Ovary (tissue), 9 donors: ENCODE results near the gene ITGB2. TPM values are rescaled to one million over a fixed set of nuclear protein-coding genes. Genes with fewer than 3 reads are reported as not detected.
A peak's percentile ranks its signal among the peaks of the same experiment; 100 is the strongest.

Experiments
- DNase-seq, 5 donors: peaks; one replicate each; pipeline ENCODE4 v3.0.0-alpha.2; 2019 to 2020
- H3K27ac ChIP-seq, 2 donors: fragments of 200-600 bp; one replicate each; pipeline versions ENCODE4 v1.5.1 to v1.8.0; 2019 to 2022
- H3K27me3 ChIP-seq: fragments of 200-600 bp; one replicate; pipeline ENCODE4 v1.8.0; 2022
- H3K36me3 ChIP-seq: fragments of 200-600 bp; sonication (generic); one replicate; pipeline ENCODE4 v1.5.1; 2019
- H3K4me1 ChIP-seq: one replicate; pipeline ENCODE4 v1.8.1; 2013; ENCODE audit warnings: mild to moderate bottlenecking, moderate library complexity; ENCODE audit not compliant: insufficient read depth
- H3K4me3 ChIP-seq: fragments of 200-600 bp; sonication (generic); one replicate; pipeline ENCODE4 v1.5.1; 2017
- H3K9me3 ChIP-seq, 2 donors: fragments of 200-600 bp in 1 of 2; sonication (generic) in 1 of 2; one replicate each; pipeline versions ENCODE4 v1.5.1 to v1.8.1; 2013 to 2019; ENCODE audit warnings: mild to moderate bottlenecking in 1 of 2, moderate library complexity in 1 of 2
- CTCF ChIP-seq, 3 donors: fragments of 450-650 bp in 2 of 3; fragments of 200-600 bp in 1 of 3; IDR thresholded peaks; one replicate each; pipeline versions ENCODE4 v1.5.1 to v1.8.0; 2016 to 2022; ENCODE audit warnings: antibody characterized with exemption in 3 of 3, mild to moderate bottlenecking in 1 of 3
- EP300 ChIP-seq: sonication (generic); formaldehyde crosslinking; IDR thresholded peaks from one replicate; pipeline ENCODE4 v1.6.1; 2017; ENCODE audit warnings: antibody characterized with exemption
- POLR2A ChIP-seq: fragments of 450-650 bp; IDR thresholded peaks from one replicate; pipeline ENCODE4 v1.6.1; 2017; ENCODE audit warnings: antibody characterized with exemption, mild to moderate bottlenecking, moderate library complexity
- WGBS, 3 donors: extraction: QIAGEN DNeasy Blood & Tissue Kit in 1 of 3; methylation state at CpG; one replicate each; pipeline versions ENCODE4 v1.1.5 to v1.1.7; 2013 to 2017; 5-methylcytosine and 5-hydroxymethylcytosine counted together
- intact Hi-C, 4 donors: fragments of 100-400 bp; cut with DNase I; formaldehyde crosslinking; loops; one replicate each; pipeline versions ENCODE4 v1.11.0 to v1.15.1; 2022 to 2023
- polyA plus RNA-seq, 2 donors: library from polyadenylated mRNA; stranded (reverse); fragments of 200-250 nt in 1 of 2; fragments of 350-450 nt in 1 of 2; fragmentation: Illumina TruSeq in 1 of 2; extraction: RNeasy Lipid Tissue Mini Kit (QIAGEN cat#74804) in 1 of 2; gene quantifications; one replicate each; pipeline ENCODE4 v1.2.3, GENCODE V29; 2013 to 2014
- total RNA-seq, 7 donors: library from RNA; depleted of rRNA in 2 of 7; stranded (reverse); fragments of >200 nt in 2 of 7; fragmentation: NEBNext Ultra II Directional in 3 of 7; extraction: Animal tissue kit (Norgen Biotek cat#: 25700) in 3 of 7; gene quantifications; one replicate each; pipeline versions ENCODE4 v1.1.0 to v1.2.4, GENCODE V29; 2016 to 2023
- donor health status: DM: no; HTN: no; CAD: no; lungs with moderate emphysema.
- donor health status: DM: no; HTN: no; CAD: no.
- donor health status: Bipolar disorder and iron deficiency.
- donor health status: DM: yes; HTN: yes; CAD: no.
- donor health status: DM: no; HTN: no; CAD: no.
- donor health status: DM: yes; HTN: yes; CAD: no.

ITGB2 gene
- total and polyA plus RNA-seq, 9 donors: 9.6 to 58.3 (median 17.6) TPM

- no peaks in the 10 kb centered on the region for H3K27me3 ChIP-seq
- peak within 1 kb of the TSS; percentile 71 to 85 for H3K27ac ChIP-seq
- peak within 1 kb of the TSS; percentile 60 for H3K4me3 ChIP-seq
- intact Hi-C loops: loop anchor here in 2 of 4 donors (2.0 to 10.0 kb wide), 4 partner anchors 55 to 411 kb away; partner anchors contain the start of genes POFUT2 (in 1 of the 2), SLX9 (in 1 of the 2) and SUMO3 (in 1 of the 2)
- DNase-seq: peak; percentile 98 to 99 (median 99)
- H3K4me1 ChIP-seq: peaks cover 16% of the 10 kb centered on the region
- 0 to 1% (median 1%) methylated on average over 60 to 123 of the region's 123 CpGs for WGBS, 3 donors
- TF ChIP-seq POLR2A: peak; percentile 63
- TF ChIP-seq CTCF (IDR thresholded peaks at IDR 0.05): no peak
- H3K36me3 ChIP-seq: no peaks in the 10 kb centered on the region
- no peaks in the 10 kb centered on the region for H3K9me3 ChIP-seq
Measured at GRCh38 chr21:44873356-44874239, 47.1 kb downstream of the ITGB2 start, which contains the start of gene PTTG1IP. Gene PTTG1IP (minus strand): TSS chr21:44873690. CDS start chr21:44873616, 74 bp downstream.

- intact Hi-C loops: loop anchor here in 2 of 4 donors (2.0 to 10.0 kb wide), 3 partner anchors 54 to 412 kb away; partner anchors contain the start of genes POFUT2 (in 1 of the 2), SLX9 (in 1 of the 2) and SUMO3 (in 1 of the 2)
- 0 to 1% (median 0%) methylated on average over 49 to 65 of the region's 65 CpGs for WGBS, 3 donors
- peak; percentile 33 to 65 (median 55) for DNase-seq
- H3K36me3 ChIP-seq: no peaks in the 10 kb centered on the region
- H3K4me1 ChIP-seq: peaks cover 17% of the 10 kb centered on the region
- peak overlapping the region; percentile 56 to 85 for H3K27ac ChIP-seq
- peak overlapping the region; percentile 60 for H3K4me3 ChIP-seq
- TF ChIP-seq CTCF (IDR thresholded peaks at IDR 0.05) (no peak), EP300 (no peak), POLR2A (no peak)
- H3K9me3 ChIP-seq: no peaks in the 10 kb centered on the region
- no peaks in the 10 kb centered on the region for H3K27me3 ChIP-seq
Measured at GRCh38 chr21:44872649-44873355, 47.9 kb downstream of the ITGB2 start.

GRCh38 chr21:44872323-44872648 lies 48.4 kb downstream of the ITGB2 start:
- Histone ChIP-seq H3K36me3 (no peaks in the 10 kb centered on the region), H3K27ac (no peak overlapping the region), H3K4me1 (peaks cover 17% of the 10 kb centered on the region), H3K4me3 (peak overlapping the region; percentile 60), H3K27me3 (no peaks in the 10 kb centered on the region), H3K9me3 (no peaks in the 10 kb centered on the region)
- no peak for DNase-seq
- WGBS, 3 donors: 4 to 12% (median 7%) methylated on average over 3 of the region's 3 CpGs
- no peak for TF ChIP-seq POLR2A
- no peak for TF ChIP-seq EP300
- TF ChIP-seq CTCF (IDR thresholded peaks at IDR 0.05): no peak
- intact Hi-C loops: loop anchor here in 2 of 4 donors (2.0 to 10.0 kb wide), 3 partner anchors 53 to 413 kb away; partner anchors contain the start of genes POFUT2 (in 1 of the 2), SLX9 (in 1 of the 2) and SUMO3 (in 1 of the 2)

GRCh38 chr21:44871576-44872269 lies 49.0 kb downstream of the ITGB2 start:
- Histone ChIP-seq H3K36me3 (no peaks in the 10 kb centered on the region), H3K9me3 (no peaks in the 10 kb centered on the region), H3K27ac (no peak overlapping the region), H3K4me1 (peaks cover 19% of the 10 kb centered on the region), H3K4me3 (peak overlapping the region; percentile 60), H3K27me3 (no peaks in the 10 kb centered on the region)
- intact Hi-C loops: loop anchor here in 2 of 4 donors (2.0 to 10.0 kb wide), 3 partner anchors 53 to 413 kb away; partner anchors contain the start of genes POFUT2 (in 1 of the 2), SLX9 (in 1 of the 2) and SUMO3 (in 1 of the 2)
- peak in 3 of 5 donors; percentile 19 to 54 (median 42) for DNase-seq
- no peak for TF ChIP-seq CTCF (IDR thresholded peaks at IDR 0.05)
- 10 to 15% (median 13%) methylated on average over 14 of the region's 14 CpGs for WGBS, 3 donors
